ENCODE data around the gene UBE2G1. TPM values are rescaled to one million over a fixed set of nuclear protein-coding genes. Genes with fewer than 3 reads are reported as not detected.

The UBE2G1 gene
- total and polyA plus RNA-seq, 10 of the 15 experiments (the other 5 are each of a cell fraction or from before 2014, with no cell fraction given) = 24.4 to 139 (median 77.4) TPM

GRCh38 chr17:4318596-4318995, 47.9 kb downstream of the UBE2G1 start:
- RAD21 ChIA-PET (ENCODE audit: unreplicated experiment) = no interaction called here
- Histone ChIP-seq H3K4me3 (no peak overlapping the region), H3K9ac (ENCODE audit: control insufficient read depth, insufficient read depth, low read length) (no peak overlapping the region), H3K4me1 (ENCODE audit: control insufficient read depth, insufficient read depth, low read length) (peaks cover 12% of the 10 kb centered on the region), H3K27me3 (replicated peaks in 1 of 2; ENCODE audit: control insufficient read depth in 2 of 2, insufficient read depth in 2 of 2, low read length in 1 of 2) (no peaks in the 10 kb centered on the region), H2AFZ (ENCODE audit: control insufficient read depth, low read depth, low read length) (no peak overlapping the region), H3K4me2 (ENCODE audit: control insufficient read depth, insufficient read depth) (no peak overlapping the region), H3K36me3 (ENCODE audit: control insufficient read depth in 2 of 2, insufficient read depth in 2 of 2, low read length in 1 of 2) (peaks cover 2 to 7% of the 10 kb centered on the region in 2 experiments; a peak in 3 of 4 replicates), H3K27ac (ENCODE audit: control insufficient read depth, insufficient read depth) (no peak overlapping the region), H4K20me1 (ENCODE audit: control insufficient read depth, insufficient read depth) (no peaks in the 10 kb centered on the region; the same call in 1 of the 2 replicates), H3K79me2 (ENCODE audit: control insufficient read depth, insufficient read depth, low read length) (peaks cover 90% of the 10 kb centered on the region), H3K9me3 (replicated peaks; ENCODE audit: control insufficient read depth, insufficient read depth, low read length) (no peaks in the 10 kb centered on the region)
- TF ChIP-seq BACH1 (IDR thresholded peaks at IDR 0.05; ENCODE audit: borderline replicate concordance) (no peak), NKRF (conservative IDR thresholded peaks at IDR 0.05) (no peak), BCL11A (IDR thresholded peaks at IDR 0.05; ENCODE audit: low read depth, low read length) (no peak), STAT3 (IDR thresholded peaks at IDR 0.05; ENCODE audit: low read depth, low read length) (no peak), SUZ12 (IDR thresholded peaks at IDR 0.05; ENCODE audit: unreplicated experiment) (no peak), WRNIP1 (IDR thresholded peaks at IDR 0.05; ENCODE audit: borderline replicate concordance, low read depth, low read length) (no peak), LARP7 (IDR thresholded peaks at IDR 0.05) (no peak), EGR1 (IDR thresholded peaks at IDR 0.05; ENCODE audit: borderline replicate concordance in 1 of 2, low read depth in 2 of 2, low read length in 2 of 2) (no peak), MYC (IDR thresholded peaks at IDR 0.05; ENCODE audit: insufficient read depth, insufficient read length, insufficient replicate concordance, low read length, severe bottlenecking) (no peak), IKZF1 (conservative IDR thresholded peaks at IDR 0.05) (no peak), ZBTB33 (IDR thresholded peaks at IDR 0.05) (no peak), KDM1A (IDR thresholded peaks at IDR 0.05; ENCODE audit: borderline replicate concordance) (no peak), YBX1 (IDR thresholded peaks at IDR 0.05) (no peak), NR2C2 (IDR thresholded peaks at IDR 0.05; ENCODE audit: borderline replicate concordance, control insufficient read depth, insufficient read length, low read depth) (no peak), POU2F2 (IDR thresholded peaks at IDR 0.05; ENCODE audit: borderline replicate concordance, low read depth, low read length) (no peak), RFX5 (IDR thresholded peaks at IDR 0.05; ENCODE audit: low read depth, low read length) (no peak), MXI1 (IDR thresholded peaks at IDR 0.05; ENCODE audit: low read depth, low read length) (no peak), RUNX3 (IDR thresholded peaks at IDR 0.05; ENCODE audit: low read length) (no peak)
- SMC1A ChIA-PET (ENCODE audit: uncharacterized antibody, unreplicated experiment) = interaction anchor here (1.0 kb wide), 1 partner anchor 25 kb away, joined by 3 read pairs; no protein-coding TSS in a partner anchor
- intact Hi-C loops (cut with micrococcal nuclease; ENCODE audit: unreplicated experiment) (no loop called here), in situ Hi-C loops (cut with MboI) (no loop called here)
- POLR2A ChIA-PET = no interaction called here
- FAIRE-seq (no peak), DNase-seq (ENCODE audit: low read depth, low spot score) (no peak), ATAC-seq (no peak)
- CTCF ChIA-PET = interaction anchor here (1.1 to 1.3 kb wide), 2 partner anchors 12 to 102 kb away, joined by 3 read pairs; no protein-coding TSS in a partner anchor
- 63% methylated on average over 3 of the region's 3 CpGs for WGBS (ENCODE audit: insufficient coverage, insufficient replicate concordance, low lambda C conversion rate, missing lambda C conversion rate)
- BruUV-seq (replicated peaks) = no TSS peak
